ENCODE measurements around the gene TEX52.

GRCh38 chr12:2800046-2800570, 56.7 kb downstream of the TEX52 start:
- TF ChIP-seq, protein P1, sequence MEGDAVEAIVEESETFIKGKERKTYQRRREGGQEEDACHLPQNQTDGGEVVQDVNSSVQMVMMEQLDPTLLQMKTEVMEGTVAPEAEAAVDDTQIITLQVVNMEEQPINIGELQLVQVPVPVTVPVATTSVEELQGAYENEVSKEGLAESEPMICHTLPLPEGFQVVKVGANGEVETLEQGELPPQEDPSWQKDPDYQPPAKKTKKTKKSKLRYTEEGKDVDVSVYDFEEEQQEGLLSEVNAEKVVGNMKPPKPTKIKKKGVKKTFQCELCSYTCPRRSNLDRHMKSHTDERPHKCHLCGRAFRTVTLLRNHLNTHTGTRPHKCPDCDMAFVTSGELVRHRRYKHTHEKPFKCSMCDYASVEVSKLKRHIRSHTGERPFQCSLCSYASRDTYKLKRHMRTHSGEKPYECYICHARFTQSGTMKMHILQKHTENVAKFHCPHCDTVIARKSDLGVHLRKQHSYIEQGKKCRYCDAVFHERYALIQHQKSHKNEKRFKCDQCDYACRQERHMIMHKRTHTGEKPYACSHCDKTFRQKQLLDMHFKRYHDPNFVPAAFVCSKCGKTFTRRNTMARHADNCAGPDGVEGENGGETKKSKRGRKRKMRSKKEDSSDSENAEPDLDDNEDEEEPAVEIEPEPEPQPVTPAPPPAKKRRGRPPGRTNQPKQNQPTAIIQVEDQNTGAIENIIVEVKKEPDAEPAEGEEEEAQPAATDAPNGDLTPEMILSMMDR (IDR thresholded peaks at IDR 0.05): no peak
- no peak for TF ChIP-seq POLR2A (IDR thresholded peaks at IDR 0.05)

All from thyroid gland (tissue), 4 donors.